Measurements from ENCODE around the gene DLG2.
"Not testable (repeated sequence)": the region's sequence is repeated elsewhere in the genome, so short reads cannot be mapped to it uniquely, and the experiment has no call there.

DLG2 gene

GRCh38 chr11:85096939-85097338, 530.2 kb downstream of the DLG2 start:
- no peak for DNase-seq

GRCh38 chr11:85095239-85095638, 531.9 kb downstream of the DLG2 start:
- DNase-seq = no peak

GRCh38 chr11:85094795-85095194, 532.3 kb downstream of the DLG2 start:
- no peak for DNase-seq

GRCh38 chr11:85089654-85090053, 537.5 kb downstream of the DLG2 start:
- no peak for DNase-seq

- peak; percentile 13 for DNase-seq
Observed at GRCh38 chr11:85088286-85088685, 538.9 kb downstream of the DLG2 start.

- no peak for DNase-seq
Observed at GRCh38 chr11:85086504-85087284, 540.5 kb downstream of the DLG2 start.

GRCh38 chr11:85076535-85077330, 550.4 kb downstream of the DLG2 start:
- no peak for DNase-seq

GRCh38 chr11:85062659-85063058, 564.5 kb downstream of the DLG2 start:
- DNase-seq = no peak

- no peak for DNase-seq
Observed at GRCh38 chr11:85052636-85053035, 574.5 kb downstream of the DLG2 start.

GRCh38 chr11:85048801-85049200, 578.3 kb downstream of the DLG2 start:
- no peak for DNase-seq

- DNase-seq = no peak
Observed at GRCh38 chr11:85045716-85046115, 581.4 kb downstream of the DLG2 start.

- DNase-seq = no peak
Observed at GRCh38 chr11:85044911-85045310, 582.2 kb downstream of the DLG2 start.

GRCh38 chr11:85042361-85042760, 584.8 kb downstream of the DLG2 start:
- DNase-seq = no peak

- peak; percentile 10 for DNase-seq
Observed at GRCh38 chr11:85040166-85040565, 587.0 kb downstream of the DLG2 start.

GRCh38 chr11:85029964-85030363, 597.2 kb downstream of the DLG2 start:
- DNase-seq = peak; percentile 28

- no peak for DNase-seq
Observed at GRCh38 chr11:85028329-85029101, 598.6 kb downstream of the DLG2 start.

- no peak for DNase-seq
Observed at GRCh38 chr11:85027346-85027745, 599.8 kb downstream of the DLG2 start.

- DNase-seq = no peak
Observed at GRCh38 chr11:85021058-85021457, 606.1 kb downstream of the DLG2 start.

- DNase-seq = no peak
Observed at GRCh38 chr11:84993386-84993785, 633.8 kb downstream of the DLG2 start.

GRCh38 chr11:84990141-84990540, 637.0 kb downstream of the DLG2 start:
- DNase-seq = no peak

- DNase-seq = not testable (repeated sequence)
Observed at GRCh38 chr11:84987686-84988187, 639.4 kb downstream of the DLG2 start.

- no peak for DNase-seq
Observed at GRCh38 chr11:84981301-84981700, 645.8 kb downstream of the DLG2 start.

GRCh38 chr11:84969103-84969502, 658.0 kb downstream of the DLG2 start:
- peak; percentile 1 for DNase-seq

Measured in kidney glomerular epithelial cell (primary cell).